ENCODE results near the gene DSCAML1. TPM values are rescaled to one million over a fixed set of nuclear protein-coding genes. Genes with fewer than 3 reads are reported as not detected.

DSCAML1 gene
- total and polyA plus RNA-seq, 2 of the 8 experiments (the other 6 are each of a cell fraction or from before 2014, with no cell fraction given) = 0.19 to 0.24 TPM

- H3K79me1 ChIP-seq (ENCODE audit: low read depth, low read length) = no peaks in the 10 kb centered on the region
- 63% methylated on average over 22 of the region's 22 CpGs; no CpG with 5 or more reads in 1 of the 2 experiments for WGBS, 2 experiments (ENCODE audit: extremely low coverage in 1 of 2, insufficient coverage in 1 of 2, insufficient read length in 1 of 2, insufficient replicate concordance in 2 of 2, low coverage in 1 of 2, low lambda C conversion rate in 2 of 2, missing lambda C conversion rate in 1 of 2)
- no peak overlapping the region for H3K23ac ChIP-seq (ENCODE audit: insufficient read length)
- H3K18ac ChIP-seq (ENCODE audit: extremely low read depth, low read length) = no peak overlapping the region; the same call in 1 of the 2 replicates
- peaks cover 3 to 16% (median 13%) of the 10 kb centered on the region in 4 experiments for H3K4me1 ChIP-seq (replicated peaks in 1 of 4; ENCODE audit: control insufficient read depth in 3 of 4, insufficient read depth in 4 of 4, low read length in 3 of 4)
- CTCF ChIA-PET (ENCODE audit: partially characterized antibody) = interaction anchor here (0.6 to 4.0 kb wide), 12 partner anchors 12 to 467 kb away, joined by 3 to 17 read pairs (median 3); no protein-coding TSS in a partner anchor
- H4K20me1 ChIP-seq (replicated peaks in 1 of 2; ENCODE audit: control insufficient read depth in 1 of 2, insufficient read depth in 2 of 2, low read length in 2 of 2) = no peaks in the 10 kb centered on the region
- no peaks in the 10 kb centered on the region; the same call in 1 of the 2 replicates for H3K23me2 ChIP-seq (ENCODE audit: low read depth, low read length)
- no peak overlapping the region for H3K27ac ChIP-seq (ENCODE audit: low read depth, low read length)
- no peaks in the 10 kb centered on the region for H3K36me3 ChIP-seq (ENCODE audit: control insufficient read depth in 2 of 4, insufficient read depth in 4 of 4, low read length in 3 of 4)
- TF ChIP-seq CBX5 (IDR thresholded peaks at IDR 0.05; ENCODE audit: low read depth, low read length) = no peak
- TF ChIP-seq GABPA (IDR thresholded peaks at IDR 0.05; ENCODE audit: borderline replicate concordance, insufficient read depth, low read length) = no peak
- TF ChIP-seq E2F6 (IDR thresholded peaks at IDR 0.05) = peak; percentile 6; the same call in 1 of the 2 replicates
- no peak for TF ChIP-seq RXRA (IDR thresholded peaks at IDR 0.05; ENCODE audit: insufficient read depth, low read depth, low read length)
- 0 out of 2 replicates have a peak overlapping the region, but pooled peaks have one; percentile 16 for H2BK5ac ChIP-seq (ENCODE audit: low read depth, low read length)
- H3K27me3 ChIP-seq (replicated peaks in 1 of 4; ENCODE audit: control insufficient read depth in 3 of 4, extremely low read depth in 1 of 4, insufficient read depth in 3 of 4, low read length in 3 of 4) = peaks cover 0 to 5% (median 1%) of the 10 kb centered on the region in 4 experiments; a peak in 4 of 7 replicates
- no peak overlapping the region for H4K5ac ChIP-seq (ENCODE audit: insufficient read length, low read depth, low read length)
- no peak overlapping the region for H3K9ac ChIP-seq (replicated peaks in 1 of 4; ENCODE audit: extremely low read depth in 1 of 4, low read depth in 3 of 4, low read length in 3 of 4)
- no peaks in the 10 kb centered on the region for H3K9me3 ChIP-seq (ENCODE audit: insufficient read depth in 2 of 2, low read depth in 1 of 2, low read length in 1 of 2)
- no peak overlapping the region for H2BK120ac ChIP-seq (replicated peaks; ENCODE audit: low read depth, low read length)
- POLR2A ChIA-PET (ENCODE audit: partially characterized antibody) = interaction anchor here (0.9 to 1.6 kb wide), 4 partner anchors 9 to 119 kb away, joined by 3 to 5 read pairs (median 4); no protein-coding TSS in a partner anchor
- H2AFZ ChIP-seq (ENCODE audit: low read length) = no peak overlapping the region
- H3K14ac ChIP-seq (ENCODE audit: insufficient read length) = no peak overlapping the region
- H3K4me2 ChIP-seq (ENCODE audit: insufficient read depth in 1 of 2, low read depth in 2 of 2, low read length in 2 of 2) = peak overlapping the region; percentile 19 to 50; a peak in 2 of 4 replicates
- H3K56ac ChIP-seq (replicated peaks; ENCODE audit: insufficient read length, low read depth, low read length) = no peak overlapping the region
- no peak overlapping the region for H2AK5ac ChIP-seq (ENCODE audit: low read depth, low read length)
- no peak overlapping the region for H4K91ac ChIP-seq (replicated peaks; ENCODE audit: insufficient read length, low read length)
- H3K4me3 ChIP-seq (ENCODE audit: extremely low read depth in 1 of 4, insufficient read depth in 2 of 4, low read depth in 3 of 4, low read length in 4 of 4) = no peak overlapping the region
- peak overlapping the region; percentile 57; the same call in 1 of the 2 replicates for H2BK20ac ChIP-seq (ENCODE audit: low read length)
- 0 out of 2 replicates have a peak overlapping the region, but pooled peaks have one; percentile 72 for H2BK15ac ChIP-seq (ENCODE audit: low read length)
- H3K4ac ChIP-seq (replicated peaks; ENCODE audit: insufficient read length, low read depth, low read length) = no peak overlapping the region
- no peaks in the 10 kb centered on the region for H3K79me2 ChIP-seq (ENCODE audit: control insufficient read depth in 1 of 2, insufficient read depth in 2 of 2, low read length in 2 of 2)
- no peak for DNase-seq (ENCODE audit: low read depth in 1 of 2, low spot score in 2 of 2)
- no peak overlapping the region for H4K8ac ChIP-seq (ENCODE audit: extremely low read depth, insufficient read depth, low read length)
- H2BK12ac ChIP-seq (ENCODE audit: low read depth, low read length) = 0 out of 2 replicates have a peak overlapping the region, but pooled peaks have one; percentile 23
- FAIRE-seq = peak; percentile 28
Measured at GRCh38 chr11:117502015-117502778, 294.8 kb downstream of the DSCAML1 start.

Data from H1 (cell line).